Measurements from ENCODE around the gene CTNNA1.
"Not testable (repeated sequence)": the region's sequence is repeated elsewhere in the genome, so short reads cannot be mapped to it uniquely, and the experiment has no call there.

CTNNA1 gene

DNA sequence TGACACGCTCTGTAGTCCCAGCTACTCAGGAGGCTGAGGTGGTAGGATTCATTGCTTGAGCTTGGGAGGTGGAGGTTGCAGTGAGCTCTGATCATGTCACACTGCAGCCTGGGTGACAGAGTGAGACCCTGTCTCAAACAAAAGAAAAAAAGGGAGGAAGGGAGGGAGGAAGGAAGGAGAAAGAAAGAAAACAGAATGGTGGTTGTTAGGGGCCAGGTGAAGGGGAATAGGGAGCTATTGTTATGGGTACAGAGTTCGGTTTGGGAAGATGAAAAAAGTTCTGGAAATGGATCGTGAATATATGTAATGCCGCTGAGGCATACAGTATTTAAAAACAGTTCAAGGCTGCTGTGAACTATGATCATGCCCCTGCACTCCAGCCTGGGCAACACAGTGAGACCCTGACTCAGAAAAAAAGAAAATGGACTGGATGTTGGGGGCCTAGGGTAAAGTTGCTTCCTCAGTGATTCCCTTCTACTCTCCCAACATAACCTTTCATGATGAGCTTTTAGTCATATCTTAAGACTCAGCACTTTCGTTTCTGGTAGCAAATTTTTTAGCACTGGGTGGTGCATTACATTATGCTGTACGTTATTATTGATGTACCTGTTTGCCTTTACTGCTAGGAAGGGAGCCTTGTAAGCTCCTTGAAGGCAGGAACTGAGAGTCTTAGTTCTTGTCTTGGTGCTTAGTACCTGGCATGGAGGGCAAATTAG lies 4.0 kb downstream of the CTNNA1 start:
- DNase-seq (ENCODE audit: low read depth, low spot score) = no peak

DNA sequence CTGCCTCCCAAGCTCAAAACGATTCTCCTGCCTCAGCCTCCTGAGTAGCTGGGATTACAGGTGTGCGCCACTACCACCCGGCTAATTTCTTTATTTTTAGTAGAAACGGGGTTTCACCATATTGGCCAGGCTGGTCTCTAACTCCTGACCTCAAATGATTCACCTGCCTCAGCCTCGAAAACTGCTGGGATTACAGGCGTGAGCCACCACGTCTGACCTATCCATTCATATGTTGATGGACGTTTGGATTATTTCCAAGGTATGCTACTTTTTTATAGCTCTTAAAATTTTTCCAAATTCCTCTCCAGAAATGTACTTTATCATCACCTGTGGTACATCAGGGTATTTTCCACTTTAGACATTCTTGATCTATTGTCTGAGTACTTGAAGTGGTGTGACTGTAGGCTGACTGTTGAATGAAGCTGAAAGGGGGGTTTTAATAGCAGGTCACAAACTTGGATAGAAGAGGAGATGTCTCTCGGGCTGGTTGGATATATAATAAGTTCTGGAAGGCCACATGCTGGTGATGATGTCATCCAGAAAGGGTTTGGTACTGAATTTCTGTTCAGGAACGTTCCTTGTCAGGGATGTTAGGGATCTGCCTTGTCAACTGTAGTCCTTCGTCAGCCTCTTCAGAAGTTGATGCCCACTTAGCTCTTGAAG lies 7.4 kb downstream of the CTNNA1 start:
- no peak for DNase-seq (ENCODE audit: low read depth, low spot score)

DNA sequence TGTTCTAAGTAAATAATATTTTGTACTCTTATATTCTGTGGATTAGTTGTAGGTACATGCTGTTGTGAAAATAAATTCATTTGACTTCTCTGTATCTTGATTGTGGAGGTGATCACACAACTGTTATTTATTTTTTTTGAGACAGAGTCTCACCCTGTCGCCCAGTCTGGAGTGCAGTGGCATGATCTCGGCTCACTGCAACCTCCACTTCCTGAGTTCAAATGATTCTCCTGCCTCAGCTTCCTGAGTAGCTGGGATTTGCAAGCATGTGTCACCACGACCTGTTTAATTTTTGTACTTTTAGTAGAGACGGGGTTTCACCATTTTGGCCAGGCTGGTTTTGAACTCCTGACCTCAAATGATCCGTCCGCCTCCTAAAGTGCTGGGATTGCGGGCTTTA lies 7.9 kb downstream of the CTNNA1 start:
- DNase-seq (ENCODE audit: low read depth, low spot score) = not testable (repeated sequence)

DNA sequence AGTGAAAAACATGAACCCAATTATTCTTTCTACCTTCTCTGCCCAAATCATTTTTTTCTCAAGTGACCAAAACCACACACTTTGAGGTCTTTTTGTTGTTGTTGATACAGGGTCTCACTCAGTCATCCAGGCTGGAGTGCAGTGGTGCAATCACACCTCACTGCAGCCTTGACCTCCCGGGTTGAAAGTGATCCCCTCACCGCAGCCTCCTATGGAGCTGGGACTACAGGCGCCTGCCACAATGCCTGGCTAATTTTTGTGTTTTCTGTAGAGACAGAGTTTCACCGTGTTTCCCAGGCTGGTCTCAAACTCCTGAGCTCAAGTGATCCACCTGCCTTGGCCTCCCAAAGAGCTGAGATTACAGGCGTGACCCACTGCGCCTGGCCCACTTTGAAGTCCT lies 8.4 kb downstream of the CTNNA1 start:
- DNase-seq (ENCODE audit: low read depth, low spot score) = not testable (repeated sequence)

DNA sequence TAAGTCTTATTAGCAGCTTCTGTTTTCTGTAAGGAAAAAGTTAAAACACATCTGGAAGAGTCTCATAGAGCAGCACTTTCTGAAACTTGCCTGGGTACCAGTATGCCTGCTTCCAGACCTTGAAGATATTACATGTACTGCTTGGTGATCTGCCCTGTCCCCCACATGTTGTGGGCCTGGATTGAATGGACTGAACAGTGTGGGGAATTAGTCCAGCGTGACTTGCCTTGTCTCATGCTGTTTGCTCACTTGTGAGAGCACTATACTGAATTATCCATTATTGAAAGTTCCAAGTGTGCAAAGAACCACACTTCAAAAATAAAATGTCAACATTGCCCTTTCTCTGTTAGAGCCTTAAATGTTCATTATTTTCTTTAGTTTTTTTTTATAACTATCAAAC lies 8.9 kb downstream of the CTNNA1 start:
- DNase-seq (ENCODE audit: low read depth, low spot score) = no peak

DNA sequence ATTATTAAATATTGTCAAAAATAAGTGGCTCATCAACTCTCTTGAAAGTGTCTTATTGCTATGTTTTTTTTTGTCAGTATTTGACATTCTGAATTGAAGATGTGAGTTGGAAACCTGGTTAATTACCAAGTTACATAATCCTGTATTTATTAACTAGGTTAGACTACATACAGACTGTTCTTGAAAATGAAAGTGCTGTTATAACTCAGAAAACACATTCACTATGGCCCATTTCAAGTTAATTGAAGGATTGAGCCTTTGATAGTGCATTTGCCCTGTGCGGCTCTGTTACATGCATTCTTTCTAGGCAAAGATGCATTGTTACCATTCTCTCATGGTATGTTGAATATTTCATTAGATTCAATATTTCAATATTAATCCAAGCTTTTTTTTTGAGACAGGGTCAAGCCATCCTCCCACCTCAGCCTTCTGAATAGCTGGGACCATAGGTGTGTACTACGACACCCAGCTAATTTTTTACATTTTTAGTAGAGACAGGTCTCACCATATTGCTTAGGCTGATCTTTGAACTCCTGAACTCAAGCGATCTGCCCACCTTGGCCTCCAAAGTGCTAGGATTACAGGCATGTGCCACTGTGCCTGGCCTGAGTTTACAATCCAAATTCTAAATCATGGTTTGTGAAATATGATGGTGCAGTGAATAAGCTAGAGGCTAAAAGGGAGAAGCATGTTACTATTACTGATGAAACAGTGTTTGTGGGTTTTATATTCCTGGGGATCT lies 10.0 kb downstream of the CTNNA1 start:
- DNase-seq (ENCODE audit: low read depth, low spot score) = no peak

DNA sequence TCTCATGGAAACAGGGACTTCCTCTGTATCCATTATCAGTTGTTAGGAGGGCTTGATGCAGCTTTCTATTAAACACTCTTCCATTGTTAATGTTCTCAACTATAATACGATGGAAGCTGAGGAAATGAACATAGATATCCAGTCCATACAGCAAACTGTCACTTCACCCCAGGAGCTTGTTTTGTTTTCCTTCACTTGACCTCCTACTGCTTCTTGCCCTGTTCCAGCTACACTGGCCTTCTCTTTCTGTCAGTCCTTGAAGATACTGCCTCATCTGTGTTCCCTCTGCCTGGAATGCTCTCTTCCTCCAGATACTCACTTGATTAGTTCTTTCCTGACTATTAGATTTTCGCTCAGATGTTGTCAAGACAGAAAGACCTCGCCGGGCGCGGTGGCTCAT lies 17.1 kb downstream of the CTNNA1 start:
- no peak for DNase-seq (ENCODE audit: low read depth, low spot score)

DNA sequence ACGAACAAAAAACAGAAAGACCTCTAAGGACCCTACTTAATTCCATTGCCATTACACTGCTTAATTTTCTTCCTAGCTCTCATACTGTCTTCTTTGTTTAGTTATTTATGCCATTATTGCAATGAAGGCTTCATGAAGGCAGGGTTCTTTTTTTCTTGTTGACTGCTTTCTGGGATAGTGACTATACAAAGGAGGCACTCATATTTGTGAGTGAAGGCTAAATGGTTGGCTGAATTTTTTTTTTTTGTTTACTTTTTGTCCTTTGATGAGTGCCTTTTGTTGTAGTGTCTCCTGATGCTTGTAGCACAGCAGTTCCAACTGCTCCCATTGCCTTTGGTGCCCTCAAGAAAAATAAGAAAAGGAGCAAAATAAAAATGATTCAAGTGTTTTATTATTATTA lies 17.8 kb downstream of the CTNNA1 start:
- no peak for DNase-seq (ENCODE audit: low read depth, low spot score)

DNA sequence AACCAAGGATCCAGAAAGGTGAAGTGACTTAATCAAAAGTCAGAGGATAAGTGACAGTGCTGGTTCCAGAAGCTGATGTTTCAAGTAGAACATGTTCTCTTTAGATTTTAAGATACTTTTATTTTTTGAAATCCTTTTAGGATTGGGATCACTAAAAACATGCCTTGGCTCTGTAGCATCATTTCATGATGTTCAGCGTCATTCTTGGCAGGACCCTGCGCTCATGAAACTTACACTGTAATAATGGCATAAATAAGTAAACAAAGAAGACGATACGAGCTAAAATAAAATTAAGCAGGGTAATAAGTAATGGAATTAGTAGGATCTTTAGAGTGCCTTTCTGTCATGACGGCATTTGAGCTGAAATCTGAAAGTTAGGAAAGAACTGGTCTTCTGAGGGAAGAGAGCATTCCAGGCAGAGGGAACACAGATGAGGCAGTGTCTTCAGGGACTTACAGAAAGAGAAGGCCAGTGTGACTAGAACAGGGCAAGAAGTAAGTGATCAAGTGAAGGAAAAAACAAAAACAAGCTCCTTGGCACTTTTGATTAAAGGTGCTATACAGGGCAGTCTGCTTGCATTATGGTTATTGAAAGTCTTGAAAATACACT lies 19.9 kb downstream of the CTNNA1 start:
- no peak for DNase-seq (ENCODE audit: low read depth, low spot score)

DNA sequence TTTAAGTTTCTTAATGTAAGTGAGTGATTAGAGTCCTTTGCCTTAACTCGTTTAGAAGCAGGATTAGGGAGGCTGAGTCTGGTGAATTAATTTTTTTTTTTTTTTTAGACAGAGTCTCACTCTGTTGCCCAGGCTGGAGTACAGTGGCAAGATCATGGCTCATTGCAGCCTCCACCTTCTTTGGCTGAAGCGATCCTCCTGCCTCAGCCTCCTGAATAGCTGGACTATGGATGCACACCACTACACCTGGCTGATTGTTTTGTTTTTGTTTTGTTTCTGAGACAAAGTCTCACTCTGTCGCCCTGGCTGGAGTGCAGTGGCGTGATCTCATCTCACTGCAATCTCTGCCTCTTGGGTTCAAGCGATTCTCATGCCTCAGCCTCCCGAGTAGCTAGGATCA lies 20.4 kb downstream of the CTNNA1 start:
- DNase-seq (ENCODE audit: low read depth, low spot score) = not testable (repeated sequence)

DNA sequence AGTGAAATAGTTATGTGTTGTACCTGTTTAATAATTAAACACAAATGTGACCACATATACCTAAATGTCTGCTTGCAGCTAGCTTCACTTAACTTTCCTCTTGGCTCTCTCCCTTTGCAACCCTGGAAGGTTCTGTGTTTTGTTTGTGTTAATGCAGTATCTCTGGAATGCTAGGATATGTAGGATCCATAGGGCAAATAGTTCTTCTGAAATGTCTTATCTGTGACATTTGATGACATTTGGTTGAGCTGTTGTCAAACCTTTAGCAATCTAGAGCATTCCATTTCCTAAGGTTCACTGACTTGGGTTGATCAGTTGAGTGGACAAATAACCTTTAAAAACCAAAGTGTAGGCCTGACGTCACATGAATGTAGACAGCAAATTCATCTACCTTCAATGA lies 21.8 kb downstream of the CTNNA1 start:
- no peak for DNase-seq (ENCODE audit: low read depth, low spot score)

DNA sequence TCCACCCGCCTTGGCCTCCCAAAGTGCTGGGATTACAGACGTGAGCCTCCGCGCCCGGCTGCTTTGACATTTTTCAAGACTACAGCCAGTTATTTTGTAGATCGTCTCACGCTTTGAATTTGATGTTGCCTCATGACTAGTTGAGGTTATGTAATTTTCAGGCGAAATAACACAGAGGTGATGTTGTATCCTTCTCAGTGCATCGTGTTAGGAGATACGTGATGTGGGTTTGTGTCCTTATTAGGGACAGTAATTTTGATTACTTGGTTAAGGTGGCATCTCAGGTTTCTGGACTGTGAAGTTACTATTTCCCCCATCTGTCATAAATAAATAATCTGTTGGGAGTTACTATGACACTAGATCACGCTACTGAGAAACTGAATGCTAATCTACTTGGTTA lies 25.0 kb downstream of the CTNNA1 start:
- DNase-seq (ENCODE audit: low read depth, low spot score) = no peak

DNA sequence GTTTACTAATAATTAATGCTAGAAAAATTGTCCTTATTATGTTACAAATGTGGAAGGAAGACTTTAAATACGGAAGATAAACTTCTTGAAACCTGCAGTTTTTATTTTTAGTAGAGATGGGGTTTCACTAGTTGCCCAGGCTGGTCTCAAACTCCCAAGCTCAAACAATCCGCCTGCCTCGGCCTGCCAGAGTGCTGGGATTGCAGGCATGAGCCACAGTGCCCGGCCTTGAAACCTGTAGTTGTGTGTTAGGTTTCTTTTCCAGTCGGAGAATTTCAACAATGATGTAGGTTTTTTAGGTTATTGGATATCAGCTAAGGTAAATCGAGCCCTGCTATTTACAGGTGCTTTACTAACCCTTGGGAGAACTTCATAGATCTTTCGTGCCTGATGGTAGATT lies 30.8 kb downstream of the CTNNA1 start:
- no peak for DNase-seq (ENCODE audit: low read depth, low spot score)

DNA sequence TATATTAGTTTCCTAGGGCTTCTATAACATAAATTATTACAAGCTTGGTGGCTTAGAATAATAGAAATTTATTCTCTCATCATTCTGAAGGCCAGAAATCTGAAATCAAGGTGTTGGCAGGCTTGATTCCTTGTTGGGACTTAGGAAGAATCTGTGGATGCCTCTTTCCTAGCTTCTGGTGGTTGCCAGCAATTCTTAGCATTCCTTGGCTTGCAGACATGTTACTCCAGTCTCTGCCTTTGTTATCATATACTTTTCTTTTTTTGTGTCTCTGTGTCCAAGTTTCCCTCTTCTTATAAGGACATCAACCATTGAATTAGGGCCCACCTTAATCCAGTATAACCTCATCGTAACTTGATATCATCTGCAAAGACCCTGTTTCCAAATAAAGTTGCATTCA lies 31.4 kb downstream of the CTNNA1 start:
- no peak for DNase-seq (ENCODE audit: low read depth, low spot score)

DNA sequence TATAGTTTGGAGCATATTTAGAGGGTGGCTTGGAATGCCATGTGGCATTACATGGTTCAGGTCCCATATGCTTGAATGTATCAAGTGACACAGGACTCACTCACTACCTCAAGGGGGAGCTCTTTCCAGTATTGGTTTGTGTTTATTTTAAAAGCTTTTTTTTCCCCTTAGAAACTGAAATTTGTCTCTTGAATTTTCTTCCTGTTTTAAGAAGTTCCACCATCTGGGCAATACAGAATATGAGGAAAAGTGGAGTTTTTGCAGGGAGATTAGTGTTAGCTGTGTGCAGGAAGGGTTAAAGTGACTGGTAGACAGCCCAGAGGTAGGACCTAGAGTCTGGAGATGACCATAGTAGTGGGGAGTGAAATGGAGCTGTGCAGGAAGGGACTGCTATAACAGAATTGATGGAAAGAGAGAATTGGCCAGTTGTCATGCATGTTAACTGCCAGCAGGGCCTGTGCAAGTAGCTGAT lies 36.6 kb downstream of the CTNNA1 start:
- DNase-seq (ENCODE audit: low read depth, low spot score) = no peak

DNA sequence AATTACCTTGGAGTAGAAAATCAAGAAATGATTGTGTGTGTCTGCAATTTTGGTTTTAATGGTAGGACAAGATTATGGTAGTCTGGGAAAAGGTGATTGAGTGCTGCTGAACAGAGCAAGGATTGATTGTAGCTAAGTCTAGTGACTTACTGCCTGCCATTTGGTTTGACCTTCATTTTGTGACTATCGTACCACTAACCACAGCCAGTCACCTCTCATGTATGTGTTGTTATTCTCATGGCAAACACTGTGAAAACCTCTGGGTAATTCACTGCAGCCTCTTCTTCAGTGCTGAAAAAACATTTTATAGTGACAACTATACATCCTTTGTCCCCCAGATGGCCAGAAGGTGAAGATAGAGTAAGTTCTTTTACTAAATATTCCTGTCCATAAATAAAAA lies 37.5 kb downstream of the CTNNA1 start:
- no peak for DNase-seq (ENCODE audit: low read depth, low spot score)

DNA sequence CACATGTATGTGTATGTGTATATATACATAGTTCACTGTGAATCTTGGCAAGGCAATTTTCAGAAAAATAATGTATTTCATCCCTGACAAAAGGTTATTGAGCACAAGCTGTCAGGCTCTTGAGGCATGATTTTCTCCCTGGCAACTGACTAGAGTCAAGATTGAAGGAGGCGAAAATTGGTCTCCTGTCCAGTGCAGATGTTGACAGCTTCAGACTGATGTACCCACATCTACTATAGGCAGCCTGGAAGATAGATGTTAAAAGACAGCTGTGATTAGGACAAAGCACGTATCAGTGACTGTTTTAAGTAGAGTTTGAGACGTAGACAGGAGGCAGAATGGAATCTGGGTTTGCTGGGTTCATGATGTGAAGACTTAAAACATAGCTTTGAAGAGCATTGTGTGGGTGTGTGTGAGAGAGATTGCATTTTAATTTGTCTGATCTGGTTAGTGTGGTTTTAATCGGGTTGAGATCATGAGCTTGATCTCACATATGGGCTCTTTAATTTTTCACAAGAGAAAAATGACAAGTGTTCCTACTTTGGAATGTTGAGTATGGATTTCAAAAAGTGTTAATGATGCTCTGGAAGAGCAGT lies 39.1 kb downstream of the CTNNA1 start:
- DNase-seq (ENCODE audit: low read depth, low spot score) = no peak

DNA sequence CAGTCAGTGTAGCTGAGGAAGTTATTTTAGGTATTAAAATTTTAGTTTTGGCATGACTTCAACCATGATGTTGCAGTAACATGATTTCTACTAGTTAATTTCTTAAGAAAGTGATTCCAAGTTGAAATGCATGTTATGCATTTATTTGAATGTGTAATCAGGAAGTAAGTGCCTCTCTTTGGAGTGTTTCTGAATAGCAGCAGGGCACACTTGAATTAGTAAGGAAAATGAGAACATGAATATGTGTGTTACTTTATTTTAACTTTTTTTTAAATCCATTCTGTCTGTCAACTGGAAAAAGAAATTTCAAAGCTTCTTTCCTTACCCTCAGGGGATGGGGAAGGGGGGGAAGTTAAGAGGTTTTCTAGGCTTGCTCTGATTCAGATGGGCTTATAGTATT lies 40.4 kb downstream of the CTNNA1 start:
- no peak for DNase-seq (ENCODE audit: low read depth, low spot score)

DNA sequence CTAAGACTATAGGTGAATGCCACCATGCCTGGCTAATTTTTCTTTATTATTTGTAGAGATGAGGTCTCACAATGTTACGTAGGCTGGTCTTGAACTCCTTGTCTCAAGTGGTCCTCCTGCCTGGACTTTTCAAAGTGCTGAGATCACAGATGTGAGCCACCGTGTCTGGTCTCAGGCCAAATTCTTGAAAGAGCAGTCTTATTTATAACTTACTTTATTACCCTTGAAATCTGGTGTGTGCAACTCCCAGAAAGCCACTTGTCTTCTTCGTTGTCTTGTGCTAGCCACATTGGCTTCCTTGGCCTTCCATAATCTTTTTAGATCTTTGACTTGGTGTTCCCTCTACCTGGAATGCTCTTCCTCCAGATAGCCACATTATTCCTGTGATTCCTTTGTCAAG lies 50.1 kb downstream of the CTNNA1 start:
- no peak for DNase-seq (ENCODE audit: low read depth, low spot score)

DNA sequence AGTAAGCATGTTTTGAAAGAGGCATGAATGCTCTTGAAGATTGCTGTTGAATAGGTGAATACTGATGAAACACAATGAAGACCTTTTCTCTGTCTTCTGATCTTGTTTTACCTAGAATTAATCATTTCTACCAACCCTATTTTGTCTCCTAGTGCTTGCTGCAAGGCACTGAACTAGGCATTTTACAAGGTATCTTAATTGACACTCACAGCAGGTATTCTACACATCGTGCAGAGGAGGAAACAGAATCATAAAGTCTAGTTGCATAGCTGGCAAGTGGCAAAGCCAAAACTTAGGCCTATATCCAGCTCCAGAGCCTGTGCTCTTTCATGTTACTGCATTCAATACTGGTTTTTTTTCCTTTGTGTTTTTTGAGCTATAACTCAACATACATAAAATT lies 50.7 kb downstream of the CTNNA1 start:
- no peak for DNase-seq (ENCODE audit: low read depth, low spot score)

DNA sequence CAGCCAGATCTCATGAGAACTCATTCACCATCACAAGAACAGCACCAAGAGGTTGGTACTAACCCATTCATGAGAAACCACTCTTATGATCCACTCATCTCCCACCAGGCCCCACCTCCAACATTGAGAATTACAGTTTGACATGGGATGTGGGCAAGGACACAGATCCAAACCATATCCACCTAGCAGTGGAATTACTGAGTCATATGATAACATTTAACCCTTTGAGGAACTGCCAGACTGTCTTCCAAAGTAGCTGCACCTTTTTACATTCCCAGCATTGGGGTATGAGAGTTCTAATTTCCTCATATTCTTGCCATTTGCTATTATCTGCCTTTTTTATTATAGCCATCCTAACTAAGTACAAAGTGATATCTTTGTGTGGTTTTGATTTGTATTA lies 51.9 kb downstream of the CTNNA1 start:
- no peak for DNase-seq (ENCODE audit: low read depth, low spot score)

DNA sequence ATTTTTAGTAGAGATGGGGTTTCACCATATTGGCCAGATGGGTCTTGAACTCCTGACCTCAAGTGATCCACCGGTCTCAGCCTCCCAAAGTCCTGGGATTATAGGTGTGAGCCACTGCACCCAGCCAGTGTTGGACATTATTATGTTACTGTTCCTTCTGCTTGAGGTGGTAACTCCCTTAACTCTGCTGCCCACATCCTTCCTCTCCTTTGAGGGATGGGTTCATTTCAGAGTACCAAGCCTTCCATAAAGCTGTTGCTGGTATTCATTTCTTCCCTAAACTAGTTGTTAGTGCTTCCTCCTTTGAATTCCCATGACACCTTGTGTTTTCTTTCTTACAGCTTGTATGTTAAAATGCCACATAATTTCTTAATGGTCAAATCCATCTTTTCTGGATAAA lies 54.0 kb downstream of the CTNNA1 start:
- no peak for DNase-seq (ENCODE audit: low read depth, low spot score)

Data from activated CD4-positive, CD25-positive, alpha-beta regulatory T cell treated with anti-CD3 and anti-CD28 coated beads, Interleukin-2, amount 50 U/mL, for 16 hours (primary cell).